ENCODE data around the gene CEP41. TPM values are rescaled to one million over a fixed set of nuclear protein-coding genes. Genes with fewer than 3 reads are reported as not detected.

The CEP41 gene
- total RNA-seq, 4 donors from 2014 or later: 3.1 to 10.7 (median 7.9) TPM

DNA sequence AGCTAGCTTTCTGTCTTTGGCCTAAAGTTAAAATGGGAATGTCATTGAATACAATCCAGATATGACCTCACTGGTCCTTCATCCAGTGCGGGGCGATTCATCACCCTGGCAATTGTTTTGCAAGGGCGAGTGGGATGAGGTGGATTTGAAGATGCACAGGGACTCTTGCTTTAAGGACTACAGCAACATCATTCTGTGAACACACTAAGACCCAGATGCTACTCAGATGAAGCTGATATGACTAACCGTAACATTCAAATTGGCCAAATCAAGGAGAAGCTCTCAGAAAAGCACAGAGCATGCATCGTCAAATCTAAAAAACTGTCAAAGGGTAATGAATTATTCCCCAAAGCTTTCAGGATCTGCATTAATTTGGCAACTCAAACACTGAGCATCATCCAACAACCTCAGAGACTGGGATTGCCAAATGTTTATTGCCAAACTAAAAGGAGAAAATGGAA, 47.7 kb downstream of the CEP41 start:
- no peak for DNase-seq
- H3K27ac ChIP-seq: no peak overlapping the region
- H3K27me3 ChIP-seq: no peaks in the 10 kb centered on the region
- H3K36me3 ChIP-seq: no peaks in the 10 kb centered on the region
- H3K9me3 ChIP-seq: no peaks in the 10 kb centered on the region
- WGBS, 2 donors: 83 to 95% methylated on average over 5 of the region's 5 CpGs
- H3K4me3 ChIP-seq (replicated peaks in 1 of 3): no peak overlapping the region
- intact Hi-C loops (cut with DNase I): no loop called here
- no peaks in the 10 kb centered on the region for H3K4me1 ChIP-seq
- TF ChIP-seq POLR2A (IDR thresholded peaks at IDR 0.05): no peak
- TF ChIP-seq, protein P1, sequence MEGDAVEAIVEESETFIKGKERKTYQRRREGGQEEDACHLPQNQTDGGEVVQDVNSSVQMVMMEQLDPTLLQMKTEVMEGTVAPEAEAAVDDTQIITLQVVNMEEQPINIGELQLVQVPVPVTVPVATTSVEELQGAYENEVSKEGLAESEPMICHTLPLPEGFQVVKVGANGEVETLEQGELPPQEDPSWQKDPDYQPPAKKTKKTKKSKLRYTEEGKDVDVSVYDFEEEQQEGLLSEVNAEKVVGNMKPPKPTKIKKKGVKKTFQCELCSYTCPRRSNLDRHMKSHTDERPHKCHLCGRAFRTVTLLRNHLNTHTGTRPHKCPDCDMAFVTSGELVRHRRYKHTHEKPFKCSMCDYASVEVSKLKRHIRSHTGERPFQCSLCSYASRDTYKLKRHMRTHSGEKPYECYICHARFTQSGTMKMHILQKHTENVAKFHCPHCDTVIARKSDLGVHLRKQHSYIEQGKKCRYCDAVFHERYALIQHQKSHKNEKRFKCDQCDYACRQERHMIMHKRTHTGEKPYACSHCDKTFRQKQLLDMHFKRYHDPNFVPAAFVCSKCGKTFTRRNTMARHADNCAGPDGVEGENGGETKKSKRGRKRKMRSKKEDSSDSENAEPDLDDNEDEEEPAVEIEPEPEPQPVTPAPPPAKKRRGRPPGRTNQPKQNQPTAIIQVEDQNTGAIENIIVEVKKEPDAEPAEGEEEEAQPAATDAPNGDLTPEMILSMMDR (IDR thresholded peaks at IDR 0.05): no peak

DNA sequence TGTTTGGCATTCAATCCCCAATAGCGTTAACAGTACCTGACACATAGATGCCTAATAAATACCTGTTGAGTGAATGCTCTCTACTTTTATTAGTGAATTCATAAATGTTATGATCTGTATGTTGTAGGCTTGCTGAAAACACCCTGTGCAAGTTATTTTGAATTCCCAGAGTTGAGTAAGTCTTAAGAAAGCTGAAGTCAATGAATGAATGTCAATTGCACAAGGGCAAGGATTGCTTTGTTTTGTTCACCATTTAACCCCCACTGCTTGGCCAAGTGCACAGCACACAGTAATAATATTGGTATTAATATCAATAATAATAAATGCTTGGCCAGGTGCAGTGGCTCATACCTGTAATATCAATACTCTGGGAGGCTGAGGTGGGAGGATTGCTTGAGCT, 50.3 kb downstream of the CEP41 start:
- WGBS, 2 donors: 91 to 93% methylated on average over 1 of the region's 1 CpG
- intact Hi-C loops (cut with DNase I): no loop called here
- Histone ChIP-seq H3K4me1 (no peaks in the 10 kb centered on the region), H3K27me3 (no peaks in the 10 kb centered on the region), H3K36me3 (no peaks in the 10 kb centered on the region), H3K4me3 (replicated peaks in 1 of 3) (no peak overlapping the region), H3K27ac (no peak overlapping the region), H3K9me3 (no peaks in the 10 kb centered on the region)
- DNase-seq: no peak
- TF ChIP-seq, protein P1 (IDR thresholded peaks at IDR 0.05): no peak
- TF ChIP-seq POLR2A (IDR thresholded peaks at IDR 0.05): no peak

DNA sequence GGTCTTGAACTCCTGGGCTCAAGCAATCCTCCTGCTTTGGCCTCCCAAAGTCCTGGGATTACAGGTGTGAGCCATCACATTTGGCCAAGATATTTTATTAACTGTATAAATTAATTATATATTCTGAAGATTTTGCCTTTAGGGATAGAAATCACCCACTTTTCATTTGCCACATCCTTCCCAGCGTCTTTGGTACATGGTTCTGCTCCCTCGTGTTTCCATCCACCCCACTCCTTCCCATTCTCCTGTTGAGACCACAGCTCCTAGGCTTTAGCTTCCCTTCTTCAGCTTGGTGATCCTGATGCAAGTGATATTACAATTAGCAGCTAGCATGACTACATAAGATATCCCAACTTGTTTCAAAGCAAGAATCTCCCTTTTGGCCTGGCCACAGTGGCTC, 52.1 kb downstream of the CEP41 start:
- intact Hi-C loops (cut with DNase I): no loop called here
- H3K27me3 ChIP-seq: no peaks in the 10 kb centered on the region
- H3K4me3 ChIP-seq (replicated peaks in 1 of 3): no peak overlapping the region
- no peak for DNase-seq
- whole genome bisulfite sequencing, 2 donors: 72 to 97% methylated on average over 2 of the region's 2 CpGs
- H3K27ac ChIP-seq: no peak overlapping the region
- H3K36me3 ChIP-seq: no peaks in the 10 kb centered on the region
- no peak for TF ChIP-seq POLR2A (IDR thresholded peaks at IDR 0.05)
- TF ChIP-seq, protein P1 (IDR thresholded peaks at IDR 0.05): no peak
- H3K9me3 ChIP-seq: no peaks in the 10 kb centered on the region
- H3K4me1 ChIP-seq: no peaks in the 10 kb centered on the region

DNA sequence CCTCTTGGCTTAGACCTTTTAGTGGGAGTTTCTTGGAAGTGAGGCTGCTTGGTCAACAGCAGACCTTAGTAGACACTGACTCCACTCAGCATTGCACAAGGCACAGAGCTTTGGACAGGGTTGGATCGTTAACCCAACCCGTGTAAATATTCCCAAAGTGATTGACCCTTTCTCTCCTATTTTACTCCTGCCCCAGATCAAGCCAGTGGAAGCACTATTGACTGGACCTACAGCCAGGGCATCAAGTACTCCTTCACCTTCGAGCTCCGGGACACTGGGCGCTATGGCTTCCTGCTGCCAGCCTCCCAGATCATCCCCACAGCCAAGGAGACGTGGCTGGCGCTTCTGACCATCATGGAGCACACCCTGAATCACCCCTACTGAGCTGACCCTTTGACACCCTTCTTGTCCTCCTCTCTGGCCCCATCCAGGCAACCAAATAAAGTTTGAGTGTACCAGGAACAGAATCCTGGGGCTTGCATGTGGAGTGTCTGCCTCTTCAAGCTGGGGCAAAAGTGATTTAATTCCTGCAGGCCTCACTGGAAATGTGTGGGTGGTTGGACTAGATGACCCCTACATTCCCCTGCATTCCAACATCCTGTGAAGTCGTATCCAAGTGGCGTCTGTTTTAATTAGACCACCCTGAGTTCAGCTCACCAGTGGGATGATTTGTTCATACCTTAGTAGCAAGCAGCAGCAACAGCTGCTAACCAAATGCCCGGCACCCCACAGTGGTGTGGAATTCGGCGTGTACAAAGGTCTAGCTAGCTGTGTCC, 53.0 kb downstream of the CEP41 start:
- DNase-seq: no peak
- Histone ChIP-seq H3K27me3 (no peaks in the 10 kb centered on the region), H3K4me3 (replicated peaks in 1 of 3) (no peak overlapping the region), H3K4me1 (no peaks in the 10 kb centered on the region), H3K27ac (no peak overlapping the region), H3K9me3 (no peaks in the 10 kb centered on the region), H3K36me3 (no peaks in the 10 kb centered on the region)
- TF ChIP-seq, protein P1 (IDR thresholded peaks at IDR 0.05): no peak
- TF ChIP-seq POLR2A (IDR thresholded peaks at IDR 0.05): no peak
- 87% methylated on average over 12 of the region's 12 CpGs for WGBS, 2 donors
- intact Hi-C loops (cut with DNase I): no loop called here

DNA sequence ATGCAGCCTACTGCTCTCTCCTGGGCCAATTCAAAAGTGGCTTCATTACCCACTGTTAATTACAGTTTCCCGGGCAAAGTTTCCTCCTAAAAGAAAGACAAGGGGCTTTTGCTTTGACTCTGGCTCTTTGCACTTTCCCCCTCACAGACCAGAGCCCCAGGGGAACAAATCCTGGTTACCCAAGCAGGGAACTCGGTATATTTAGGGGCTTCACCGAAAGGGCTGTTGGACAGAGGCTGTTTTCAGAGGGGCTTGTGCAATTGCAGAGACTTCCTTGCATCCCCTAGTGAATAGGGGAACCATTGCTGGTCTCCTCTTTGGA, 53.5 kb downstream of the CEP41 start:
- no peak overlapping the region for H3K27ac ChIP-seq

More for the DNA sequence above, 53.5 kb downstream of the CEP41 start:
- intact Hi-C loops (cut with DNase I): no loop called here
- WGBS, 2 donors: 89 to 90% methylated on average over 3 of the region's 3 CpGs
- no peaks in the 10 kb centered on the region for H3K36me3 ChIP-seq
- H3K4me3 ChIP-seq (replicated peaks in 1 of 3): no peak overlapping the region
- H3K9me3 ChIP-seq: no peaks in the 10 kb centered on the region
- H3K27me3 ChIP-seq: no peaks in the 10 kb centered on the region
- no peak for DNase-seq
- no peak for TF ChIP-seq POLR2A (IDR thresholded peaks at IDR 0.05)
- TF ChIP-seq, protein P1 (IDR thresholded peaks at IDR 0.05): no peak
- no peaks in the 10 kb centered on the region for H3K4me1 ChIP-seq
